Limb (tissue), 2 donors: ENCODE measurements around the gene MCIDAS.

ENCODE experiments used
- DNase-seq, 2 donors: peaks; one replicate each; pipeline ENCODE4 v3.0.0-alpha.2; 2016; ENCODE audit errors: extremely low spot score in 2 of 2

MCIDAS gene

DNA sequence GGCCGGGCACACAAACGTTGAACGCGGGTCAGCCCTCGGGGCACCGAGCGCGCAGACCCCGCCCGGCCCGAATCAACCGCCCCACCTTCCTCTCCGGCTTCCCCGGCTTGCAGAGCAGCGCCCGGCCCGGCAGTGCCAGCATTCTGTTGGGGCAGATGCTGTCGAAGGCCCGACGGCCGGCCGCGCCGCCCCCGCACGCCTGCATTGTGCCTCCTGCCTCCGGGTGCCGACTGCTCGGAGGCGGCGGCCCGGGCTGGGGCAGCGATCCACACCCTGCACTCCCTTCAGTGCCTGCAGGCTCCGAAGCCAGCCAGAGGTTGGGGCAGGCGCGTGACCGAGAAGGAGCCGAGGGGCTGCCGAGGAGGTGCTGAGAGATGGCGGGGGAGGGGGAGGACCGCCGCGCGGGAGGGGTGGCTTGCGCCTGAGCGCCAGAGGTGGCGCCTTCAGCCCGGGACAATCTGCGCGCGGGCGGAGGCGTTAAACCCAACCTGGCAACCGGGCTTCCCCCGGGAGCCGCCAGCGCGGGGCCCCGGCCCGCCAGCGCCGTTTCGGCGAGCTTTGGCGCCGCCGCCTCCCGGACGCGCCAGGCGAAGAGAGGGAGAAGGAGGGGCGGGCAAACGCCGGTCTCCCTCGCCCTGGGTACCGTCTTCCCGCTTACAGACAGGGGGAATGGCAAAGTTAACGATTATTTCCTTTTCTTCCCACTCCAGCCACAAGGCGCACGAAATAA is at the start of gene MCIDAS:
MCIDAS (minus strand) TSS at position 382 of the 730 bp plus-strand sequence; CDS start at position 205, 177 bp downstream.
- DNase-seq, result peak in 1 of 2 donors; percentile 68

DNA sequence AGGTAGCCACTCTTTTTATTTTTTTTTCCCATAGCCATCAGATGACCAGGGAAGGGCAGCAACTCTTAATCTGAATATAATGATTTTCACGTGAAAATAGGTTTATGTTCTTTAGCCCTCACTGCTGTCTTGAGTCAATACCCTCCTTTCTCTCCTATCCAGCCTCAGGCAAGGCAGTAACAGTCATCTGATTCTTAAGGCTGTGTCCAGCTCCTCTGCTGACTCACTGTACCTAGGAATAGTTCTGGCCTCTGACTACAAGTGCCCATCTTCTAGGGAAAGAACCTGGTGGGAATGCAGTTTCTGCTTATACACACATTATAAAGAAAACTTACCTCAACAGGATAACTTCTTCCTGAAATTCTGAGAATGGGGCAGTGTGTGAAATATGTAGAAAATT is 49.7 kb upstream of the MCIDAS start:
- no peak for DNase-seq

DNA sequence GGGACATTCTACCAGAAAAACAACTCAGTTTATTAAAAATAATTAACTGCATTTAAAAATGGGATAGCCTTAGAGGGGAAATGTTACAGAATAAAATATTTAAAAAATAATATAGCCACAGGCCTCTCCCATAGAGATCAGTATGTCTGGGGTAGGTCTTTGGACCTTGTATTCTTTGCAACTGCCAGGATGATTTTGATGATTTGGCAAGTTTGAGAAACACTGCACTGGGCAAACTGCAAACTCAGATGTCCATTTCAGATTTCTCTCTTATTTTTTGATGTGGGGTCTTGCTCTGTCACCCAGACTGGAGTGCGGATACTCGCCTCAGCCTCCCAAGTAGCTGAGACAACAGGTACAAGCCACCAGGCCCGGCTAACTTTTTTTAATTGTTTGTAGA is 31.2 kb upstream of the MCIDAS start:
- no peak for DNase-seq

DNA sequence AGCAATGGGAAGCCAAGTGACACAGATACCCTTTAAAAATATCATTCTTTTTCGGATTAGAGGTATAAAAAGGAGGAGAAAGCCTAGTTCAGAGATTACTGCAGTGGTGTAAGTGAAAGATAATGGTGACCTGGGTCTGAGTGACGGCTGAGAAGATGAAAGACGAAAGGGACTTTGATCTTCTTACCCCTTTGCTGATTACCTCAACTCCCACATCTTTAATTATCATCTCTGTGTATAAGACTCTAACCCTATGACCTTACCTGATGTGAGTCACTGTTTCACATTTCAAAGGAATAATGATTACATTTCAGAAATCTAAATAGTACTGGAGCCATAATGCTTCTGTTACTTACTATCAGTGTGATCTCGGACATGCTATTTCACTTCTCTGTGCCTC is 27.7 kb upstream of the MCIDAS start:
- DNase-seq, result no peak

DNA sequence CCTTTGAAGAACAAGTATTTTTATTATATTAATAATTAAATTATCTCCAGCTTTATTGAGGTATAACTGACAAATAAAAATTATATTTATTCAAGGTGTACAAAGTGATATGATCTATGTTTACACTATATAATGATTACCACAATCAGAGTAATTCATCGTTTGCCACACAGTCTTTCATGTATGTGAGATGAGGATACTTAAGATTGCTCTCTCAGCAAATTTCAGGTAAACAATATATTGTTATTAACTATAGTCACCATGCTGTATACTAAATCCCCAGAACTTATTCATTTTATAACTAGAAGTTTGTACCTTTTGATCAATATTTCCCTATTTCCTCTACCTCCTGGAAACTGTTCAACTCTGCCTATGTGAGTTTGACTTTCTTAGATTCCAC is 22.9 kb upstream of the MCIDAS start:
- no peak for DNase-seq

DNA sequence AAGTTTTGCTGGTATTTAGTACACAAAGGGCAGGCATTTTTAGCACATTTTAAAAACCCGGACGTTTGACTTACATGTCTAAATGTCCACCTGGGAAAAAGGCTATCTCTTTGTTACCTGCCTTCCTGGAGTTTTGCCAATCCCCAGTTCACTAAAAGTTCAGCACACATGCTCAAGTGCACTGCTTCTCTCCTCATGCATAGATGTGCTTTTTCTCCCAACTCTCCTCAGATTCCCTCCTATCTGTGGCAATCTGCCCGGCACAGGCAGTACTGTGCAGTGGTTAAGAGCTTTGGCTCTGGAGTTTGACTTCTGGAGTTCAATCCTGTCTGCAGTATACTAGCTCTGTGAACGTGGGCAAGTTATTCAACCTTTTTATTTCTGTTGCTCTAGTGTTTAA is 14.6 kb upstream of the MCIDAS start:
- no peak for DNase-seq

DNA sequence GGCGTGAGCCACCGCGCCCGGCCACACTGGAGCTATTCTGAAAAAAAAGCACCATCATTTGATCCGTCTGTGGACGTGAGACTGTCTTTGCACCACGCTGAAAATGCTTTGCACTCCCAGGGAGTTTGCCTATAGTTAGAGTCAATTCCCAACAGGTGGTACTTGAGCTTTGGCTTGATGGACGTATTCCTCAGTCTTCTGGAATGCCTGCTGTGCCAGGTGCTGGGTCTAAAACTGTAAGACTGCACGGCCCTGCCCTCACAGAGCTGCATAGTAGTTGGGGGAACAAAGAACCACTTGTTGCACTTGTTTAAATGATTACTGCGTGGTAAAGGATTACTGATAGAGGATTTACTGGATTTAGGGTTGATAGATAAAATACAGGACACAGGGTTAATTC is 9.7 kb upstream of the MCIDAS start:
- DNase-seq, result no peak

DNA sequence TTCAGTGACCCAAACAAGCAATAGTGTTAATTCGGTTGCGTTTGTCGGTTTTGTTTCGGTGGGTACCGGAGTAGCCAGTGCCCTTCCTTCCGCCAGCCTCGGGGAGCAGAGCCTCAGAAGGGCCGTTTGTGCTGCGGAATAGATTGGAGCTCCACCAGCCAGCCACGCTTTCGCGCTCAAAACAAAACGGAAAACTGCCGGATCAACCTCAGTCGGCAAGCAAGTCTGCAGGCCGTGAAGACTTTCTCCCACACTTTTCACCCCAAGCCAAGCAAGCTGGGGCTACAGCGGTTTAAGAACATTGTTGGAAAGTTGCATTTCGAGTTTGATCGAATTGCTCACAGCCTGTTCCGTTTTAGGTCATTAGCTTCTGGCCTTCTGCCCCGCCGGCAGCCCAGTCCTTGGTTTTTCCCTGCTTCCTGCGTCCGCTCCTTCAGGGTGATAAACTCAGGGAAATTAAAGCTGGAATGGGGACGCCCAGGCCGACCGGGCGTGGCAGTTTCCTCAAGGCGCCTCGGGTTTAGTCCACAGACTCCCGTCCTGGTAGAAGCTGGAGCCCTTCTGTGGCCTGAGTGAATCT is 7.1 kb upstream of the MCIDAS start:
- DNase-seq, result peak in 1 of 2 donors; percentile 45

DNA sequence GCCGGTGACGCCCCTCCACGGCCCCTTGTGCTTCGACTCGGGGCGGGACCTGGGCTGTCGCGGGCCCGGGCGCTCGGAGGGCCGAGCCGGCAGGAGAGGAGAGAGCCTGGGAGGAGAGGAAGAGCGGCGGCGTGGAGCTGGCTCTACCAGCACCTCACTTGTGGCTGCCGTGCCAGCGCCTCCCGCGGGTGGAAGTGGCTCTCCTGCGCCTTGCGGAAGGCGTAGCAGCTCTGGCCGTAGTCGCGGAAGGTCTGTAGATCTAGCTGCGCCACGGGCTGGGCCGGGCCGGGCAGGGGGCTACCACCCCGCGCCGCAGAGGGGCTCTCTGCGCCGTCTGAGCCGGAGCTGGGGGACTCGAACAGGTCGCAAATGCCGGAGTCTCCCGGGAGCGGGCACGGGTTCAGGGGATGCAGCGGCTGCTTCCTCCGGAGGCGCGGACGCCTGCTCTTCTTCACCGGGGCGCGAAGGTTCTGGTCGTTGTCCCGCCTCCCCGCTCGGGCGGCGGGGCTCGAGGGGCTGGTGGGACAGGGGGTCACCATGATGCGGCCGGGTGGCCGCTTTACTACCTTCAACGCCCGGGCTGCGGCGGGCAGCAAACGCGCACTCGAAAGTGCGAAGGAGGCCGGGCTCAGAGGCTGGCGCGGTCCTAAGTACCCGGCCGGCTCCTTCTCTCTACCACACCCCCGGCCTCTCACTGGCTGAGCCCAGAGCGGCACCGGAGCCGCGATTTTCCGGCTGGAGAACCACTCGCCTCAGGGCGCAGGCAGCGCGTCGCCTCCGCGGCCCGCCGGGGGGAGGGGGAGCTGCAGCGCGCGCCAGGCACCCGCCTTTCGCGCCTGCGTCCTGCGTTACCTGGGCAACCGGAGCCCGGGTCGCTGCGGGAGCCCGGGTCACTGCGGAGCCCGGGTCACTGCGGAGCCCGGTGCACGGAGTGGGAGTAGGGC is 6.1 kb upstream of the MCIDAS start, which contains the start of gene CCNO:
CCNO (minus strand) TSS at position 624 of the 944 bp plus-strand sequence; CDS start at position 539, 85 bp downstream.
- peak in 1 of 2 donors; percentile 77 for DNase-seq

DNA sequence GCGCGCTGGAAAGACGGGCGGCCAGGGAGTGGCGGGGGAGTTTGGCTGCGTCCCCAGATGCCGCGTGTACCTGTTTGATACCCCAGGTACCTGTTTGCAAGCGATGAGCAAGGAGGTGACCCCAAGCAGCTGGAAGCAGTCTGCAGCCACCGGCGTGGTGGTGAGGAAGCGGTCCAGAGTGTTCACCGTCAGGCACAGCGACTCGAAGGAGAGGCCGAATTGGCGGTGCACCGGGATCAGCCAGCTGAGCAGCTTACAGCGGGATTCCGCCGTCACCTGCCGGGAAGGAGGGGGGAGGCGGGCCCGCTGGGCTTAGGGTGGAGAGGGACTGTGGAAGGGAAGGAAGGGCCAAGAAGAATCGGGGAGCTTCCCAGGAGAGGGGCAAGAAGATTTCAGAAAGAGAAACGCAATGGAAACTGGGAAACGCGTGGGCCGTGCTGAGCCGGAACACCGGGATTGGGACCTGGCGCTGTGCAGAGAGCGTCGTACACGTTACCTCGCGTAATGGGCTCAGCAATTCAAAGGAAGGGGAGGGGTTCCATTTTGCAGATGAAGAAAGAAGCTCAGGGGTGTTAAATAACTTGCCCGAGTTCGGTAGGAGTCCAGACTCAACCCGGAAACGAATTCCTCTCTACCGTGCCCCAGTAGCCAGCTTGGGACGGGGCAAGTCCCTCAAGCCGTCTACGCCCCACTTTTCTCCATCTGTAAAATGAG is 5.3 kb upstream of the MCIDAS start:
- peak in 1 of 2 donors; percentile 68 for DNase-seq

DNA sequence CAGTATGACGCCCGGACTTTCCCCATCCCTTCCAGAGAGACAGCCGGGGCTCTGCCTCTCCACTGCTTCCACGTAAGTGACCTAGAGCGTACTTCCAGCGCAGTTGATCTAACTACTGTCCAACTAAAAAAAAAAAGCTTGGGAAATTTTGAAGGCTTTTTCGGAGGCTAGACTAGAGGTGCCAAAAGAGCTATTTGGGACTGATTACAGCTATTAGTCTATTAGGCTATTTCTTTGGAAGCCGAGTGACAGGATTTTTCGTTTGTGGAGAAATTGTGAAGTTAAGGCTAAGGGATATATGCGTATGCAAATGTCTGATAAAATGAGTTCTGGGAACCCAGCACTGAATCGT is 4.8 kb upstream of the MCIDAS start:
- DNase-seq, result no peak

DNA sequence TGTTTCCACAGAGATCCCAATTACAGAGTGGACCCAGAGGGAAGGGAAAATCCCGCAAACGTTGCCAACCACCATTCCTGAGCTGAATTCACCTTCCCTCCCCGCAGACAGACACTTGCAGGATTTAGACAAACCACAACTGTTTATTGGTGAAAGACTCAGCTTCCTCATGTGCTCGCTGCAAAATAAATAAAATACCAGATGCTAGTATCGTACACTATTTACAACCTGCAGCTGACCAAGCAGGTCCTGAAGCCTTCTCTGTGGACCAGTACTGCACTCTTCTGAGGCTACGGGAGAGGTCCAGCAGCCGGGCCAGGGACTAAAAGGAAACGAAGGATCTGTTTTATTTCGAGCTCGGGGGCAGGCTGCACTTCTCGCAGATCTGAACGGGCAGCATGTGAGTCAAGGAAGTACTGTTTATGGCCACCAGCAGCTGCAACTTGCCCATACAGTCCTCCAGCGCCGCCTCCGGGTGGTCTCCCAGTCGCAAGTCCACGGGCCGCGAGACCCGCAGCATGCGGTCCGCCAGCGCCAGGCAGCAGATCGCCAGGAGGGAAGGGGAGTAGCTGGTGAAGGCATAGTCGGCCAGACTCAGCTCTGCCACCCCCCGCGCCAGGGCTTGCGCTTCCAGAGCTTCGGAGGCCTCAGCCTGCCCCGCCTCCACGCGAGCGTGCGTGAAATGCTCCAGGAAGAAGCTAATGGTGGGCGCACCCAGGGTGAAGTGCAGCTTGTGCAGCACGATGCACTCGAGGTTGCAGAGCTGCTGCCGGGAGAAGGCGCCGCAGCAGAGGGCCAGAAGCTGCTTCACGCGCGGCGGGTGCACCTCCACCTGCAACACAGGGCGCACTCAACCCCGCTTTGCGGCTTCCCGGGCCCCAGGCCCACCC is 4.2 kb upstream of the MCIDAS start:
- peak in 1 of 2 donors; percentile 64 for DNase-seq

DNA sequence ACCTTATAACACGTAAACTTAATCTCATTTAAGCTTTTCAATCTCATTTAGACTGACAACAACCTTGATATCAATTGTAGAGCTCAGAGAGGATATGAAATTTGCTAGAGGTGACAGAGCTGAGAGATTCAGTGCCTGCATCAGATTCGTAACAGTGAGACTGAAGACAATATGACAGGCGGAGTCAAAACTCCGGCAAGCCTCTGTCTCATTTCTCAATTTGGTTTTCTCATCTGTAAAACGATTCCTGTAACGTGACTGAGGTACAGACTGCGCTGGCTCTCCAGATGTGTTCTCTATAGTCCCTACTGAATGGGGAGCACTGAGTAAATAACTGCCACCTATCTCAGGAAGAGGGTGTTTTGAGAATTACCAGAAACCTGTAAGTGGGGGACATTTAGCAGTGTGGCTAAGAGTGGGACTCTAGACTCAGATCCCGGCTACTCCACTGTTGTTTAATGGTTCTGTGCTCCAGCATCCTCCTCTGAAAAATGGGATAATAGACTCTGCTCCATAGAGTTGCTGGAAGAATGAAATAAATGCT is 3.0 kb upstream of the MCIDAS start:
- no peak for DNase-seq

DNA sequence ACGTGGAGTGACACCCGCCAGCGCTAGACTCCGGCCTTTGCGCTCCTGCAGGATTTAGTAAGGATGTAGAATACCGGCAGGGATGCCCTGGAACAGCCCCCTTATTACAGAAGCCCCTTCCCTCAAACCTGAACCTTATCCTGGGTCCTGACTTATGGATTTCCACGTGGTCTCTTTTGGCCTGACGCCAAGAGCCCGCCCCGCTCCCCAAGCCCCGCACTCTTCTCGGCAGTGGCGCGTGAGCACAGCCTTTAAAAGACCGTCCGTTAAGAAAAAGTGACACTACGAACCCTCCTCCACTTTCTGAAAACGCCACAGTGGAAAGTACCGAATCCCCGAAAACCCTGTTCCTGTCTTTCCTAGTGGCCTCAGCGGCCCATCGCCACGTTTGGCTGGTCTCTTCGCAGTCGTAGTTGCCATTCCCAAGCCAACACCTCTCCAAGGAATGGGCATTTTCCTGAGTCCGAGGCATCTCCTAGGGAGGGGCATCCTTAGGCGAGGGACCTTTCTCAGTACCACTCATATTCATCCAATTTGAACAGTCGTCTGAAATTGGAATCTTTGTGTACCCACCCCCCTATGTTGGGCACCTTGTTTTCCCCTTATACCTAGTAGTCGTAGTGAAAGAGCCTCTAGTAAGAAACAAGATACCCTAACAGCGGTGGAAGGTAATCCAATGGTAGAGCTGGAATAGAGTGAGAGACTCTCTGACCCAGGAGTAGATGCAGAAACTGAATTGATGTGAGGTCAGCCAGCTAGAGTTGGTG is 732 bp upstream of the MCIDAS start:
- DNase-seq, result no peak

DNA sequence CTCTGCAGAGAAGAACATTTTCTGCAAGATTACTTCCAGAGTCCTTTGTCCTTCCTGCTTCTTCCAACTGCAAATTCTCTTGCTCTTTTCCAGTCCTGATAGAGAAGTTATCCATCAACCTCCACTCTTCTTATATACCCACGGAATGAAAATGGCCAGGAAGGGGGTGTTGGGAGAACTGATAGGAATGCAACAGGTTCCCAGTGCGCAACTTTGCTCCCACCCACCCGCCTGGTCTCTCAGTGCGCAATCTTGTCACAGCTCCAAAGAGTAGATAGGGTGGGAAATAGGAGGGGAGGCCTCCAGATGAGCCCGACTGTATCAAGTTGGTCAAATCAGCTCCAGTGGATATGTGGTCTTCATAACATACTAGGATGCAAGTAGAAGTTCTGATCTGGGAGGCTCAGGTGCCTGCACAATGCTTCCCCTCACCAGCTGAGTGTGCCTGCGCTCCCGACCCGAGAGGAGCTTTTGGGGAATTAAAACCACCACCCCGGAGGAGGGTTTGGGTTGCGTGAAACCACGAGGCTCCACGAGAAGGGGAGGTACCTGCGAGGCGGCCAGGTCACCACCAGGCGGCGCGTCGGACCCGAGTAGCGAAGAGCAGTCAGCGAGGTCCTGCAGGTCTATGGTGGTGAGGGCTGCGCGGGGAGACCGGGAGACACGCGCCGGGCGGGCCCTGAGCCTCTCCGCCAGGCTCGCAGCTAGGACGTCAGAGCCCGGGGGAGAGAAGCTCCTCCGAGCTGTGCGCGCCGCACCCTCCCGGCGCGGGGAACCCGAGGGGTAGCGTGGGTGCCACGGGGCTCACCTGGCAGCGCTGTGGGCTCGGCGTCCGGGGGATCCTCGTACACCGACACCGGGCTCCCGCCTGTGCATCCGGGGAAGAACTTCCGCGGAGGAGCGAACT is 835 bp downstream of the MCIDAS start:
- peak in 1 of 2 donors; percentile 85 for DNase-seq

DNA sequence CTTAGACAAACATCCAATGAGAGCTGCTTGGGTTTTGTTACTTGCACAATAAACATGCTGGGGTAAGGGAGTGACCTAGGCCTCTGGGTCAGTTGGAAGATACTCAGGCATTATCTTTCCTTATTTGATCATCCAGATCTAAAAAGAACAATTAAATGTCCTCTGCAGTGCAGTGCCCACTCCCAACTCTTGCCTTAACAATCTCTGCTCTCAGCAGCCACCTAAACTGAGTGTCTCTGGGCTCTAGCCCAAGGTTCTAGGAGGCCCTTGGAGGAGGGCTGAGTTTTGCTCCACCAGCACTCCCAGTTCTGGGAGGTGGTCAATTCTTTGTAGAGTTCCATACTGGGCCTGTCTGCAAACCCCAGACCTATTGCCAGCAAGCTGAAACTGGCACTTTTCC is 1.8 kb downstream of the MCIDAS start:
- no peak for DNase-seq

DNA sequence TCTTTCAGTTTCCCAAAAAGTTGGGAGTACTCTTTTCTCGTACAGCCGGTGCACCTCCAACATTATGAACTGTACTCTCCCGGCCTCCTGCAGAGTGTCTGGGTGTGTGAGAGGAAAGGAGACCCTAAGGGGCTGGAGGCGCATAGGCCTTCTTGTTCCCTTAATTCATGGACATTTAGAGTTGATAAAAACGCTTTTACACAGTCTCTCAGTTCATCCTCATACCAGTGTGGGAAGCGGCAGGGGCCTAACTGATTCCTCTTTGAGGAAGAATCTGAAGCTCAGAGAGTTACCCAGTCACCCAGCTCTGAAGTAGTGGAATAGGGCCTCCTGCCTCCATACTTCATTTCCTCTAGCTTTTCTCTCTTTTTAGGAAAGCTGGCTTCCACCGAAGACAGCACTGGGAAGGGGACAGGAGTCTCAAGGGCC is 3.3 kb downstream of the MCIDAS start:
- DNase-seq, result no peak
